ENCODE results near the gene FERD3L.
"Not testable (repeated sequence)": the region's sequence is repeated elsewhere in the genome, so short reads cannot be mapped to it uniquely, and the experiment has no call there.

Gene FERD3L

GRCh38 chr7:19144661-19145433, at the start of gene FERD3L:
Gene FERD3L (minus strand): TSS chr7:19145421. CDS start chr7:19145362, 59 bp downstream.
- DNase-seq (ENCODE audit: low spot score), result no peak

GRCh38 chr7:19194417-19194816, 49.2 kb upstream of the FERD3L start:
- DNase-seq (ENCODE audit: low spot score), result not testable (repeated sequence)

- DNase-seq (ENCODE audit: low spot score), result no peak
Measured at GRCh38 chr7:19181634-19182033, 36.4 kb upstream of the FERD3L start.

GRCh38 chr7:19178595-19178994, 33.4 kb upstream of the FERD3L start:
- no peak for DNase-seq (ENCODE audit: low spot score)

- DNase-seq (ENCODE audit: low spot score), result no peak
Measured at GRCh38 chr7:19177269-19177668, 32.0 kb upstream of the FERD3L start.

GRCh38 chr7:19175241-19175640, 30.0 kb upstream of the FERD3L start:
- no peak for DNase-seq (ENCODE audit: low spot score)

- DNase-seq (ENCODE audit: low spot score), result no peak
Measured at GRCh38 chr7:19161671-19162070, 16.4 kb upstream of the FERD3L start.

- DNase-seq (ENCODE audit: low spot score), result no peak
Measured at GRCh38 chr7:19146699-19147098, 1.5 kb upstream of the FERD3L start.

- DNase-seq (ENCODE audit: low spot score), result no peak
Measured at GRCh38 chr7:19145434-19146115, 354 bp upstream of the FERD3L start.

GRCh38 chr7:19143881-19144574, 1.2 kb downstream of the FERD3L start:
- DNase-seq (ENCODE audit: low spot score), result no peak

GRCh38 chr7:19139706-19140327, 5.4 kb downstream of the FERD3L start:
- no peak for DNase-seq (ENCODE audit: low spot score)

- no peak for DNase-seq (ENCODE audit: low spot score)
Measured at GRCh38 chr7:19133886-19134285, 11.3 kb downstream of the FERD3L start.

- DNase-seq (ENCODE audit: low spot score), result no peak
Measured at GRCh38 chr7:19133390-19133789, 11.8 kb downstream of the FERD3L start.

- DNase-seq (ENCODE audit: low spot score), result no peak
Measured at GRCh38 chr7:19128856-19129255, 16.4 kb downstream of the FERD3L start.

- DNase-seq (ENCODE audit: low spot score), result peak; percentile 62
Measured at GRCh38 chr7:19121977-19122588, 23.1 kb downstream of the FERD3L start.

GRCh38 chr7:19119870-19120486, 25.2 kb downstream of the FERD3L start:
- DNase-seq (ENCODE audit: low spot score), result no peak

- no peak for DNase-seq (ENCODE audit: low spot score)
Measured at GRCh38 chr7:19119372-19119771, 25.8 kb downstream of the FERD3L start.

GRCh38 chr7:19118636-19119371, 26.4 kb downstream of the FERD3L start:
- no peak for DNase-seq (ENCODE audit: low spot score)

GRCh38 chr7:19117870-19118608, 27.2 kb downstream of the FERD3L start:
- DNase-seq (ENCODE audit: low spot score), result no peak

Data from kidney capillary endothelial cell (primary cell).